ENCODE measurements around the gene AEBP2. TPM values are rescaled to one million over a fixed set of nuclear protein-coding genes. Genes with fewer than 3 reads are reported as not detected.
"Not testable (repeated sequence)": the region's sequence is repeated elsewhere in the genome, so short reads cannot be mapped to it uniquely, and the experiment has no call there.

Gene AEBP2
- polyA plus RNA-seq, 10 donors: 28.4 to 40.6 (median 34.9) TPM

GRCh38 chr12:19451196-19451595, 11.9 kb downstream of the AEBP2 start:
- DNase-seq: peak in 1 of 3 donors; percentile 51

GRCh38 chr12:19453961-19454360, 14.7 kb downstream of the AEBP2 start:
- DNase-seq: peak in 1 of 3 donors; percentile 15

- DNase-seq: no peak
These were observed 15.5 kb downstream of the AEBP2 start for GRCh38 chr12:19454837-19455236.

- no peak for DNase-seq
These were observed 16.9 kb downstream of the AEBP2 start for GRCh38 chr12:19456176-19456575.

- DNase-seq: no peak
These were observed 18.3 kb downstream of the AEBP2 start for GRCh38 chr12:19457561-19457960.

- DNase-seq: no peak
These were observed 19.4 kb downstream of the AEBP2 start for GRCh38 chr12:19458733-19459132.

GRCh38 chr12:19461999-19462398, 22.7 kb downstream of the AEBP2 start:
- peak in 1 of 3 donors; percentile 46 for DNase-seq

- DNase-seq: peak; percentile 18 to 61 (median 42)
These were observed 23.1 kb downstream of the AEBP2 start for GRCh38 chr12:19462406-19462805.

GRCh38 chr12:19464192-19464580, 24.9 kb downstream of the AEBP2 start:
- no peak for DNase-seq

GRCh38 chr12:19465711-19466110, 26.4 kb downstream of the AEBP2 start:
- no peak for DNase-seq

GRCh38 chr12:19474147-19474546, 34.9 kb downstream of the AEBP2 start:
- peak; percentile 33 to 64 (median 58) for DNase-seq

GRCh38 chr12:19475884-19476505, 36.7 kb downstream of the AEBP2 start:
- DNase-seq: not testable (repeated sequence)

GRCh38 chr12:19477071-19477470, 37.8 kb downstream of the AEBP2 start:
- no peak for DNase-seq

GRCh38 chr12:19480459-19480858, 41.2 kb downstream of the AEBP2 start:
- DNase-seq: no peak

GRCh38 chr12:19482036-19482435, 42.7 kb downstream of the AEBP2 start:
- no peak for DNase-seq

- DNase-seq: no peak
These were observed 43.3 kb downstream of the AEBP2 start for GRCh38 chr12:19482551-19483109.

GRCh38 chr12:19483727-19484126, 44.4 kb downstream of the AEBP2 start:
- peak in 1 of 3 donors; percentile 28 for DNase-seq

- DNase-seq: no peak
These were observed 45.4 kb downstream of the AEBP2 start for GRCh38 chr12:19484738-19485137.

- no peak for DNase-seq
These were observed 45.9 kb downstream of the AEBP2 start for GRCh38 chr12:19485240-19485639.

- no peak for DNase-seq
These were observed 49.9 kb downstream of the AEBP2 start for GRCh38 chr12:19489168-19489567.

- DNase-seq: no peak
These were observed 51.6 kb downstream of the AEBP2 start for GRCh38 chr12:19490908-19491307.

GRCh38 chr12:19491863-19492262, 52.6 kb downstream of the AEBP2 start:
- DNase-seq: no peak

GRCh38 chr12:19496219-19496878, 57.1 kb downstream of the AEBP2 start:
- no peak for DNase-seq

Data from muscle of back (tissue), 11 donors.